ENCODE results near the gene TWF2. TPM values are rescaled to one million over a fixed set of nuclear protein-coding genes. Genes with fewer than 3 reads are reported as not detected.
A peak's percentile ranks its signal among the peaks of the same experiment; 100 is the strongest.

TWF2 gene
- total and polyA plus RNA-seq, 2 of the 13 experiments (the other 11 are each of a cell fraction or from before 2014, with no cell fraction given), result 45.5 to 108 TPM

DNA sequence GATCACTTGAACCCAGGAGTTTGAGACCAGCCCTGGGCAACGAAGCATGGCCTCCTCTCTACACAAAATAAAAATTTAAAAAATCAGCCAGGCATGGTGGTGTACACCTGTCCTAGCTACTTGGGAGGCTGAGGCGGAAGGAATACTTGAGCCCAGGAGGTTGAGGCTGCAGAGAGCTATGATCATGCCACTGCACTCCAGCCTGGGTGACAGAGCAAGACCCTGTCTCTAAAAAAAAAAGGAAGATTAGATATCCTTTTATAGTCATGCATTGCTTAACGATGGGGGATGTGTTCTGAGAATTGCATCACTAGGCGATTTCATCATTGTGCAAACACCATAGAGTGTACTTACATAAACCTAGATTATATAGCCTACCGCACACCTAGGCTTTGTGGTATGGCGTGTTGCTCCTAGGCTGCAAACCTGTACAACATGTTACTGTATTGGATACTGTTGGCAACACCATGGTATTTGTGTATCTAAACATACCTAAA lies 28.4 kb downstream of the TWF2 start (continued):
- no peak for TF ChIP-seq RFX5 (IDR thresholded peaks at IDR 0.05; ENCODE audit: low read depth, low read length)
- TF ChIP-seq, protein P1, sequence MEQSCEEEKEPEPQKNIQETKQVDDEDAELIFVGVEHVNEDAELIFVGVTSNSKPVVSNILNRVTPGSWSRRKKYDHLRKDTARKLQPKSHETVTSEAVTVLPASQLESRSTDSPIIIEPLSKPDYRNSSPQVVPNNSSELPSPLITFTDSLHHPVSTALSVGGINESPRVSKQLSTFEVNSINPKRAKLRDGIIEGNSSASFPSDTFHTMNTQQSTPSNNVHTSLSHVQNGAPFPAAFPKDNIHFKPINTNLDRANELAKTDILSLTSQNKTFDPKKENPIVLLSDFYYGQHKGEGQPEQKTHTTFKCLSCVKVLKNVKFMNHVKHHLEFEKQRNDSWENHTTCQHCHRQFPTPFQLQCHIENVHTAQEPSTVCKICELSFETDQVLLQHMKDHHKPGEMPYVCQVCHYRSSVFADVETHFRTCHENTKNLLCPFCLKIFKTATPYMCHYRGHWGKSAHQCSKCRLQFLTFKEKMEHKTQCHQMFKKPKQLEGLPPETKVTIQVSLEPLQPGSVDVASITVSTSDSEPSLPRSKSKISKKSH (CRISPR knock-in tag; IDR thresholded peaks at IDR 0.05; ENCODE audit: borderline replicate concordance), result no peak
- TF ChIP-seq, protein P2, sequence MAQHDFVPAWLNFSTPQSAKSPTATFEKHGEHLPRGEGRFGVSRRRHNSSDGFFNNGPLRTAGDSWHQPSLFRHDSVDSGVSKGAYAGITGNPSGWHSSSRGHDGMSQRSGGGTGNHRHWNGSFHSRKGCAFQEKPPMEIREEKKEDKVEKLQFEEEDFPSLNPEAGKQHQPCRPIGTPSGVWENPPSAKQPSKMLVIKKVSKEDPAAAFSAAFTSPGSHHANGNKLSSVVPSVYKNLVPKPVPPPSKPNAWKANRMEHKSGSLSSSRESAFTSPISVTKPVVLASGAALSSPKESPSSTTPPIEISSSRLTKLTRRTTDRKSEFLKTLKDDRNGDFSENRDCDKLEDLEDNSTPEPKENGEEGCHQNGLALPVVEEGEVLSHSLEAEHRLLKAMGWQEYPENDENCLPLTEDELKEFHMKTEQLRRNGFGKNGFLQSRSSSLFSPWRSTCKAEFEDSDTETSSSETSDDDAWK (CRISPR knock-in tag; IDR thresholded peaks at IDR 0.05), result no peak
- no peak for TF ChIP-seq ZFX (CRISPR knock-in tag; IDR thresholded peaks at IDR 0.05; ENCODE audit: low read depth)
- TF ChIP-seq SSRP1 (CRISPR knock-in tag; IDR thresholded peaks at IDR 0.05), result 0 out of 2 replicates have a peak, but pooled peaks have one; percentile 65
- 0 out of 2 replicates have a peak, but pooled peaks have one; percentile 38 for TF ChIP-seq ZNF772 (CRISPR knock-in tag; IDR thresholded peaks at IDR 0.05)
- TF ChIP-seq ZNF563 (CRISPR knock-in tag; IDR thresholded peaks at IDR 0.05), result 0 out of 2 replicates have a peak, but pooled peaks have one; percentile 29
- TF ChIP-seq RBM22 (optimal IDR thresholded peaks at IDR 0.05; ENCODE audit: low read length), result no peak
- no peak for TF ChIP-seq ZNF10 (CRISPR knock-in tag; IDR thresholded peaks at IDR 0.05; ENCODE audit: borderline replicate concordance, low read depth)
- TF ChIP-seq CC2D1A (CRISPR knock-in tag; IDR thresholded peaks at IDR 0.05), result no peak
- TF ChIP-seq NFYC (CRISPR knock-in tag; IDR thresholded peaks at IDR 0.05), result peak; percentile 28; the same call in 1 of the 2 replicates
- no peak for TF ChIP-seq NFE2L1 (CRISPR knock-in tag; IDR thresholded peaks at IDR 0.05; ENCODE audit: borderline replicate concordance)
- no peak for TF ChIP-seq HNRNPUL1 (IDR thresholded peaks at IDR 0.05; ENCODE audit: low read depth, low read length)
- TF ChIP-seq ZNF230 (CRISPR knock-in tag; IDR thresholded peaks at IDR 0.05), result 0 out of 2 replicates have a peak, but pooled peaks have one; percentile 53
- TF ChIP-seq, protein P3, sequence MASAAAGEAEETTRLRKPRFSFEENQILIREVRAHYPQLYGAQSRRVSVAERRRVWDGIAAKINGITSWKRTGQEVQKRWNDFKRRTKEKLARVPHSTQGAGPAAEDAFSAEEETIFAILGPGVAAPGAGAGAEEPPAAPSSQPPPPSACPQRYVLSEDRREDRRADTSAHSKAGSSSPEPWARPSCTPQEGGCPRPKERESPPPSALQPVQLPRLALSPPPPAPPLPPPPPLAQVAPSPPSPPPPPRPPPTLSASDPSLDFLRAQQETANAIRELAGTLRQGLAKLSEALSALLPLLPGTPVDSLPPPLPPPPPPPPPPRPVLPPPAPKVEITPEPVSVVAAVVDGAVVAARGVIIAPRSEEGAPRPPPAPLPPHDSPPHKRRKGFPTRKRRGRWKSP (CRISPR knock-in tag; IDR thresholded peaks at IDR 0.05), result peak; percentile 42; the same call in 1 of the 2 replicates
- TF ChIP-seq ZSCAN29 (CRISPR knock-in tag; conservative IDR thresholded peaks at IDR 0.05), result no peak
- no peak for TF ChIP-seq ZNF660 (CRISPR knock-in tag; IDR thresholded peaks at IDR 0.05; ENCODE audit: borderline replicate concordance, low read depth)
- 0 out of 2 replicates have a peak, but pooled peaks have one; percentile 33 for TF ChIP-seq ZNF552 (CRISPR knock-in tag; IDR thresholded peaks at IDR 0.05; ENCODE audit: borderline replicate concordance)
- no peak for TF ChIP-seq RFXANK (CRISPR knock-in tag; IDR thresholded peaks at IDR 0.05)
- no peak for TF ChIP-seq MBNL3 (CRISPR knock-in tag; conservative IDR thresholded peaks at IDR 0.05)
- TF ChIP-seq ZC3H4 (CRISPR knock-in tag; IDR thresholded peaks at IDR 0.05; ENCODE audit: borderline replicate concordance), result no peak
- TF ChIP-seq ZNF441 (CRISPR knock-in tag; IDR thresholded peaks at IDR 0.05; ENCODE audit: borderline replicate concordance), result no peak
- no peak for TF ChIP-seq ZBTB1 (CRISPR knock-in tag; IDR thresholded peaks at IDR 0.05; ENCODE audit: borderline replicate concordance)
- no peak for TF ChIP-seq ZFYVE20 (CRISPR knock-in tag; IDR thresholded peaks at IDR 0.05; ENCODE audit: borderline replicate concordance, low read depth)
- TF ChIP-seq ELF1 (CRISPR knock-in tag; IDR thresholded peaks at IDR 0.05), result no peak
- TF ChIP-seq PHB2 (IDR thresholded peaks at IDR 0.05; ENCODE audit: partially characterized antibody), result no peak
- TF ChIP-seq TGIF2 (CRISPR knock-in tag; IDR thresholded peaks at IDR 0.05), result peak; percentile 77
- TF ChIP-seq MAZ (IDR thresholded peaks at IDR 0.05; ENCODE audit: borderline replicate concordance, low read depth, low read length), result no peak
- 0 out of 2 replicates have a peak, but pooled peaks have one; percentile 21 for TF ChIP-seq MAZ (CRISPR knock-in tag; IDR thresholded peaks at IDR 0.05; ENCODE audit: low read depth)
